GM06990 (cell line): Measurements from ENCODE around the gene AIM2.

Source experiments
- DNase-seq: peaks from one replicate; pipeline ENCODE4 v3.0.0-alpha.2; 2011; ENCODE audit not compliant: insufficient read length; ENCODE audit errors: extremely low read depth
- H3K27me3 ChIP-seq: replicated peaks from 2 replicates; pipeline ENCODE4 v1.6.0; 2011; ENCODE audit warnings: low read length; ENCODE audit not compliant: control insufficient read depth, insufficient read depth
- H3K36me3 ChIP-seq: 2 replicates; pipeline ENCODE4 v1.5.1; 2011; ENCODE audit warnings: low read length; ENCODE audit not compliant: control insufficient read depth, insufficient read depth
- H3K4me3 ChIP-seq: replicated peaks from 2 replicates; pipeline ENCODE4 v1.5.1; 2011; ENCODE audit warnings: low read depth, mild to moderate bottlenecking, control low read depth, low read length
- CTCF ChIP-seq: IDR thresholded peaks from 2 replicates; pipeline ENCODE4 v1.5.1; 2011; ENCODE audit warnings: low read length, control low read depth, mild to moderate bottlenecking, inconsistent platforms; ENCODE audit not compliant: insufficient read depth, poor library complexity, severe bottlenecking

The AIM2 gene

GRCh38 chr1:159076438-159077119 is at the start of gene AIM2:
AIM2 (minus strand) TSS chr1:159076766; CDS start chr1:159073499, 3,267 bp downstream.
- peak; percentile 91 for DNase-seq

GRCh38 chr1:159123587-159123986 is 47.0 kb upstream of the AIM2 start:
- TF ChIP-seq CTCF = no peak
- no peaks in the 10 kb centered on the region for H3K27me3 ChIP-seq
- no peaks in the 10 kb centered on the region for H3K36me3 ChIP-seq
- no peak for DNase-seq
- no peak overlapping the region for H3K4me3 ChIP-seq

More at GRCh38 chr1:159076438-159077119, at the start of gene AIM2:
- no peaks in the 10 kb centered on the region for H3K36me3 ChIP-seq
- peak within 1 kb of the TSS; percentile 76 for H3K4me3 ChIP-seq
- TF ChIP-seq CTCF = no peak
- no peaks in the 10 kb centered on the region for H3K27me3 ChIP-seq

- no peak overlapping the region for H3K4me3 ChIP-seq
- DNase-seq = peak; percentile 24
- H3K36me3 ChIP-seq = no peaks in the 10 kb centered on the region
- TF ChIP-seq CTCF = no peak
- no peaks in the 10 kb centered on the region for H3K27me3 ChIP-seq
Observed at GRCh38 chr1:159122005-159122621, 45.5 kb upstream of the AIM2 start.

GRCh38 chr1:159121526-159121925 is 45.0 kb upstream of the AIM2 start:
- Histone ChIP-seq H3K27me3 (no peaks in the 10 kb centered on the region), H3K4me3 (no peak overlapping the region), H3K36me3 (no peaks in the 10 kb centered on the region)
- TF ChIP-seq CTCF = no peak
- DNase-seq = no peak

- no peaks in the 10 kb centered on the region for H3K27me3 ChIP-seq
- no peak overlapping the region for H3K4me3 ChIP-seq
- TF ChIP-seq CTCF = no peak
- DNase-seq = no peak
- no peaks in the 10 kb centered on the region for H3K36me3 ChIP-seq
Observed at GRCh38 chr1:159120317-159120716, 43.8 kb upstream of the AIM2 start.
